Keratinocyte (primary cell): ENCODE results near the gene KMT2D. TPM values are rescaled to one million over a fixed set of nuclear protein-coding genes. Genes with fewer than 3 reads are reported as not detected.

ENCODE experiments used
- DNase-seq: peaks from one replicate; pipeline ENCODE4 v3.0.0-alpha.2; 2011; ENCODE audit warnings: low read depth, missing footprints, low spot score
- FAIRE-seq: peaks from 2 replicates; lab custom pipeline; 2011; peaks lifted over from hg19 to GRCh38; lab: Jason Lieb, UNC
- H2AFZ ChIP-seq: 2 replicates; pipeline ENCODE4 v1.6.0; 2012; ENCODE audit warnings: low read length, control low read depth, inconsistent platforms; ENCODE audit not compliant: control insufficient read depth
- H3K27ac ChIP-seq: 2 replicates; pipeline ENCODE4 v1.5.1; 2011; ENCODE audit warnings: low read length; ENCODE audit not compliant: control insufficient read depth, insufficient read depth
- H3K27me3 ChIP-seq: 3 replicates; pipeline ENCODE4 v1.6.0; 2011; ENCODE audit warnings: low read length; ENCODE audit not compliant: control insufficient read depth, insufficient read depth; ENCODE audit errors: extremely low read depth
- H3K36me3 ChIP-seq, 2 experiments: 2 replicates in 1 of 2; 3 replicates in 1 of 2; pipeline ENCODE4 v1.5.1; 2011; ENCODE audit warnings: low read length in 2 of 2, mild to moderate bottlenecking in 1 of 2; ENCODE audit not compliant: control insufficient read depth in 2 of 2, insufficient read depth in 2 of 2; ENCODE audit errors: extremely low read depth in 1 of 2
- H3K4me1 ChIP-seq: 3 replicates; pipeline ENCODE4 v1.5.1; 2011; ENCODE audit warnings: low read length; ENCODE audit not compliant: control insufficient read depth, insufficient read depth; ENCODE audit errors: extremely low read depth
- H3K4me2 ChIP-seq: 3 replicates; pipeline ENCODE4 v1.6.0; 2011; ENCODE audit warnings: low read depth, low read length; ENCODE audit not compliant: control insufficient read depth, insufficient read depth; ENCODE audit errors: extremely low read depth
- H3K4me3 ChIP-seq, 3 experiments: fragments of 200-600 bp in 1 of 3; sonication (generic) in 1 of 3; 2 replicates in 2 of 3; 3 replicates in 1 of 3; pipeline ENCODE4 v1.5.1; 2011 to 2016; ENCODE audit warnings: low read length in 3 of 3, mild to moderate bottlenecking in 3 of 3, control low read depth in 2 of 3, inconsistent platforms in 1 of 3, low read depth in 1 of 3, mixed read lengths in 1 of 3, mixed run types in 1 of 3, moderate library complexity in 1 of 3; ENCODE audit not compliant: control insufficient read depth in 2 of 3, insufficient read depth in 2 of 3; ENCODE audit errors: extremely low read depth in 1 of 3
- H3K79me2 ChIP-seq: 2 replicates; pipeline ENCODE4 v1.6.0; 2012; ENCODE audit warnings: low read length; ENCODE audit not compliant: control insufficient read depth, insufficient read depth
- H3K9ac ChIP-seq: 3 replicates; pipeline ENCODE4 v1.6.0; 2011; ENCODE audit warnings: low read length; ENCODE audit not compliant: control insufficient read depth, insufficient read depth; ENCODE audit errors: extremely low read depth
- H3K9me1 ChIP-seq: 3 replicates; pipeline ENCODE4 v1.6.0; 2011; ENCODE audit warnings: low read length; ENCODE audit not compliant: control insufficient read depth, insufficient read depth; ENCODE audit errors: extremely low read depth
- H3K9me3 ChIP-seq: 2 replicates; pipeline ENCODE4 v1.5.1; 2012; ENCODE audit warnings: low read depth, low read length; ENCODE audit not compliant: control insufficient read depth
- H4K20me1 ChIP-seq: 3 replicates; pipeline ENCODE4 v1.6.0; 2011; ENCODE audit warnings: low read length; ENCODE audit not compliant: control insufficient read depth, insufficient read depth; ENCODE audit errors: extremely low read depth
- CTCF ChIP-seq, 3 experiments: IDR thresholded peaks in 1 of 3; conservative IDR thresholded peaks in 1 of 3; optimal IDR thresholded peaks in 1 of 3; 2 replicates in 2 of 3; 3 replicates in 1 of 3; pipeline versions ENCODE3 to v1.5.1; 2011; ENCODE audit warnings: low read length in 3 of 3, mild to moderate bottlenecking in 3 of 3, moderate library complexity in 2 of 3, control low read depth in 1 of 3, inconsistent platforms in 1 of 3; ENCODE audit not compliant: insufficient read depth in 2 of 3; ENCODE audit errors: extremely low read depth in 1 of 3
- EZH2 ChIP-seq: IDR thresholded peaks from one replicate; pipeline ENCODE4 v1.6.1; 2012; ENCODE audit warnings: inconsistent platforms, mild to moderate bottlenecking, low read length, moderate library complexity
- dilution Hi-C: fragments of 300-500 bp; cut with MboI; formaldehyde crosslinking; loops from one replicate; pipeline ENCODE4 v1.7.0; 2020; ENCODE audit warnings: low sequenced_read_pairs; ENCODE audit not compliant: extremely low pct_ligation_motif_present
- polyA plus RNA-seq, 5 experiments: library from polyadenylated mRNA; depleted of rRNA in 3 of 5; stranded (reverse) in 3 of 5; stranded (forward) in 1 of 5; unstranded in 1 of 5; fragments of >200 nt; gene quantifications; 1 replicate in 1 of 5; 2 replicates in 3 of 5; 3 replicates in 1 of 5; pipeline versions ENCODE4 v1.2.1 to v1.2.3, GENCODE V29; 2011 to 2012; ENCODE audit warnings: missing spikeins in 2 of 5, low read depth in 1 of 5, low replicate concordance in 1 of 5

KMT2D gene
- polyA plus RNA-seq, 1 donor (not counting 4 experiments of a cell fraction or from before 2014, with no cell fraction given) = 9.8 TPM

- TF ChIP-seq CTCF (optimal IDR thresholded peaks at IDR 0.05 in 1 of 3, IDR thresholded peaks at IDR 0.05 in 1 of 3, conservative IDR thresholded peaks at IDR 0.05 in 1 of 3; ENCODE audit: extremely low read depth in 1 of 3, insufficient read depth in 2 of 3, low read length in 3 of 3) = no peak
- TF ChIP-seq EZH2 = no peak
- Histone ChIP-seq H3K9me3 (no peaks in the 10 kb centered on the region), H3K4me2 (no peak overlapping the region), H3K27me3 (no peaks in the 10 kb centered on the region), H4K20me1 (peaks cover 3% of the 10 kb centered on the region), H3K4me3 (no peak overlapping the region), H3K9ac (no peak overlapping the region), H3K27ac (no peak overlapping the region), H3K36me3 (peaks cover 62 to 70% of the 10 kb centered on the region in 2 experiments), H2AFZ (no peak overlapping the region), H3K9me1 (peaks cover 2% of the 10 kb centered on the region), H3K79me2 (peaks cover 5% of the 10 kb centered on the region), H3K4me1 (peaks cover 3% of the 10 kb centered on the region)
- FAIRE-seq (no peak), DNase-seq (no peak)
- dilution Hi-C loops = no loop called here
Observed at GRCh38 chr12:49044660-49045059, 15.9 kb downstream of the KMT2D start.

- H4K20me1 ChIP-seq = peaks cover 3% of the 10 kb centered on the region
- dilution Hi-C loops = no loop called here
- H3K36me3 ChIP-seq = peaks cover 63 to 70% of the 10 kb centered on the region in 2 experiments
Observed at GRCh38 chr12:49043856-49044258, 16.7 kb downstream of the KMT2D start.

More at GRCh38 chr12:49043856-49044258, 16.7 kb downstream of the KMT2D start:
- Histone ChIP-seq H3K27me3 (no peaks in the 10 kb centered on the region), H3K4me3 (no peak overlapping the region), H3K79me2 (peaks cover 4% of the 10 kb centered on the region), H3K9ac (no peak overlapping the region), H3K9me3 (no peaks in the 10 kb centered on the region), H3K4me1 (no peaks in the 10 kb centered on the region), H3K4me2 (no peak overlapping the region), H3K27ac (no peak overlapping the region), H2AFZ (no peak overlapping the region), H3K9me1 (peaks cover 1% of the 10 kb centered on the region)
- TF ChIP-seq CTCF (optimal IDR thresholded peaks at IDR 0.05 in 1 of 3, IDR thresholded peaks at IDR 0.05 in 1 of 3, conservative IDR thresholded peaks at IDR 0.05 in 1 of 3; ENCODE audit: extremely low read depth in 1 of 3, insufficient read depth in 2 of 3, low read length in 3 of 3) (peak; percentile 72 to 81 (median 73)), EZH2 (no peak)
- DNase-seq = no peak
- FAIRE-seq = no peak
